ENCODE results near the gene CDKN2A.
A peak's percentile ranks its signal among the peaks of the same experiment; 100 is the strongest.

Gene CDKN2A

DNA sequence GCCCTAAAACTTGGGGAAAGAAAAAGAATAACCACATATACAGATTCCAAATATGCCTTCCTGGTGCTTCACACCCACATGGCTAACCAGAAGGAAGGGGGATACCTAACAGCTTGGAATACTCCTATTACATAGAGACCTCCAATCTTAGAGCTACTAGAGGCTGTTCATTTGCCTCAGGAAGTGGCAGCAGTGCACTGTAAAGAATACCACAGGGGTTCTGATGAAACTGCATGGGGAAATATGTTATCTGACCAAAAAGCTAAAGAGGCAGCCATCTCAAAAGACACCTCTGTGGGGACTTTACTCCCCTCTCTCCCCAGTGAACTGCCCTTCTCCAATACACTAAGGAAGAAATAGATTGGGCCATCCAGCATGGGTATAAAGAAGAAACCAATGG, 66.4 kb downstream of the CDKN2A start:
- no peak for DNase-seq
- no peaks in the 10 kb centered on the region for H3K9me3 ChIP-seq (ENCODE audit: control insufficient read depth, low read length)
- H3K36me3 ChIP-seq (ENCODE audit: control insufficient read depth, insufficient read depth, low read length), result no peaks in the 10 kb centered on the region
- no peak overlapping the region for H3K4me3 ChIP-seq (ENCODE audit: insufficient read depth, low read depth, low read length, poor library complexity, severe bottlenecking)
- H3K4me1 ChIP-seq (ENCODE audit: control insufficient read depth, insufficient read depth, low read length, poor library complexity, severe bottlenecking), result no peaks in the 10 kb centered on the region
- no peak overlapping the region for H3K27ac ChIP-seq (ENCODE audit: insufficient read depth, low read length, poor library complexity, severe bottlenecking)
- no peaks in the 10 kb centered on the region for H3K27me3 ChIP-seq (replicated peaks; ENCODE audit: control insufficient read depth, insufficient read depth, low read length, poor library complexity, severe bottlenecking)

DNA sequence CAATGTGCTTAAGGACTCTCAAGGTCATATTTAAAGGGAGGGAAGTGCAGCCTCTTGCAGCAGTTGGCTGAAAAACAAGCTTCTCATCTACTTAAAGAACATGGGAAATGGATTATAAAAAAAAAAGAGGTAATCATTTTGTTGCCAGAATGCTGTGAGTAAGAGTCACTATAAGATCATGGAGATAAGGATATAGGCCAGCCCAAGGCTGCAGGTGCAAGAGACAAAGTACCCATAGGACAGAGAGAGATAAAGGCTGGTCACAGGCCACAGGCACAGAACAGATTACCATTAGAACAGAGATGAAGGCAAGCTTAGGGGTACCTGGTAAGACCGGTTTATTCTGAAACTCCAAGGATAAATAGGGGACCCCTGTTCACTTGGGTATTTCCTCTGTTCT, 70.5 kb downstream of the CDKN2A start:
- H3K9me3 ChIP-seq (ENCODE audit: control insufficient read depth, low read length), result peaks cover 1% of the 10 kb centered on the region
- DNase-seq, result no peak
- no peak overlapping the region for H3K4me3 ChIP-seq (ENCODE audit: insufficient read depth, low read depth, low read length, poor library complexity, severe bottlenecking)
- no peaks in the 10 kb centered on the region for H3K27me3 ChIP-seq (replicated peaks; ENCODE audit: control insufficient read depth, insufficient read depth, low read length, poor library complexity, severe bottlenecking)
- H3K36me3 ChIP-seq (ENCODE audit: control insufficient read depth, insufficient read depth, low read length), result no peaks in the 10 kb centered on the region
- H3K4me1 ChIP-seq (ENCODE audit: control insufficient read depth, insufficient read depth, low read length, poor library complexity, severe bottlenecking), result peaks cover 12% of the 10 kb centered on the region
- H3K27ac ChIP-seq (ENCODE audit: insufficient read depth, low read length, poor library complexity, severe bottlenecking), result no peak overlapping the region

DNA sequence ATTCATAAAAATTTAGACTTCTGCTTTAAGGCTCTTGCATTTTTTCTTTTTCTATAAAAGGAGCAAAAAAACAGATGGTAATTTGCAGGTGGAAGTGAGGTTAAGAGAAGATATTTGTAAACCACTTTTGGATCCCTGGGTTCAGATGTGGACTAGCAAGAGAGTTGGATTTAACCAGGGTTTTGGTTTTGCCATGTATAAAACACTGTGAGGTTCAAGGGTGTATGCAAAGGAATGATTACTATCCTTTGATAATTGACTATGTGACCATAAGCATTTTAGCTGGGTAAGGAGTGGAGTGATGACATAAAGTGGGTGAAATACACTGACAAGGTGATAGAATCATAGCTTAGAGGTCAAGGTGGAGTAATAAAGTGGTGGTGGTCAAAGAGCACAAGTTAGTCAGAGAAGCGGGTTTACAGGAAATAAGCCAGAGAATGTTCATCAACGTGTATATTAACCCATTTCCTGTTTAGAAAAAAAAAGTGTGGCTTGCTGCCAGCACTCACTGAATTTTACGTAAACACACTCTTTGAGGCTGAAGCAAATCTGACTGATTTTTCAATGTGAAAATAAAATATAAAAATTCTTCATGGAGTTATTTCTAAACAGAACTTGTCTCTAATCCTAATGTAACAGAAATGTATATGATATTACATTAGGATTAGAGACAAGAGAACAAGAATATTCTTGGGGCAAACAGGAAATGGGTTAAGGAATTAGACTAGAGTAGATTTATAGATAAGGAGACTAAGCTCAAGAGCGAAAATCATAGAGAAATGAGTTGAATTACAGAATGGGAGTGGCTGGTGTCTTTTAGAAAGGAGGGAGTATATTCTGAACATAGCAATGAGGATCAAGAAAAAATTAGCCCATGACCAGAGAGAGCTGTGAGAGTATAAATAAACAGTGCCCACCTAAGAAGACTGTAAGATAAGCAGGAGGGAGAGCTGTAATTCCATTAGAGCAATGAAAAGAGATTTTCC, 74.5 kb downstream of the CDKN2A start:
- Histone ChIP-seq H3K36me3 (ENCODE audit: control insufficient read depth, insufficient read depth, low read length) (no peaks in the 10 kb centered on the region), H3K9me3 (ENCODE audit: control insufficient read depth, low read length) (peaks cover 7% of the 10 kb centered on the region), H3K4me3 (ENCODE audit: insufficient read depth, low read depth, low read length, poor library complexity, severe bottlenecking) (peak overlapping the region; percentile 4), H3K27ac (ENCODE audit: insufficient read depth, low read length, poor library complexity, severe bottlenecking) (no peak overlapping the region), H3K4me1 (ENCODE audit: control insufficient read depth, insufficient read depth, low read length, poor library complexity, severe bottlenecking) (peaks cover 12% of the 10 kb centered on the region), H3K27me3 (replicated peaks; ENCODE audit: control insufficient read depth, insufficient read depth, low read length, poor library complexity, severe bottlenecking) (no peaks in the 10 kb centered on the region)
- peak in 1 of 3 donors; percentile 7 for DNase-seq

Data from effector memory CD4-positive, alpha-beta T cell (primary cell).